ENCODE results near the gene ATP8B4.

GRCh38 chr15:50075319-50075718 lies 43.7 kb downstream of the ATP8B4 start:
- TF ChIP-seq RAD21 (IDR thresholded peaks at IDR 0.05) (no peak), CTCF (IDR thresholded peaks at IDR 0.05; ENCODE audit: low read depth, low read length, missing input control) (no peak), YY1 (IDR thresholded peaks at IDR 0.05) (no peak), TAF1 (conservative IDR thresholded peaks at IDR 0.05) (no peak), MAX (IDR thresholded peaks at IDR 0.05) (no peak), ATF3 (IDR thresholded peaks at IDR 0.05) (no peak), GABPA (IDR thresholded peaks at IDR 0.05 in 1 of 2, conservative IDR thresholded peaks at IDR 0.05 in 1 of 2) (no peak), EGR1 (IDR thresholded peaks at IDR 0.05; ENCODE audit: low read depth in 2 of 2) (no peak)

Measured in liver (tissue), 3 donors.